Mesothelial cell of epicardium (in vitro differentiated cells): Measurements from ENCODE around the gene RASSF3. TPM values are rescaled to one million over a fixed set of nuclear protein-coding genes. Genes with fewer than 3 reads are reported as not detected.

Experiments used
- DNase-seq, 2 experiments: peaks; one replicate each; pipeline ENCODE4 v3.0.0; 2021; ENCODE audit warnings: low spot score in 2 of 2; ENCODE audit not compliant: unreplicated experiment in 2 of 2
- H3K27ac Mint-ChIP-seq: 2 replicates; pipeline ENCODE4 v1.8.0; 2021; ENCODE audit warnings: mixed read lengths
- H3K27me3 Mint-ChIP-seq: 2 replicates; pipeline ENCODE4 v1.8.0; 2021; ENCODE audit warnings: low read depth, mixed read lengths
- H3K36me3 Mint-ChIP-seq: 2 replicates; pipeline ENCODE4 v1.8.0; 2021; ENCODE audit warnings: mixed read lengths
- H3K4me1 Mint-ChIP-seq: 2 replicates; pipeline ENCODE4 v1.8.0; 2021; ENCODE audit warnings: mixed read lengths
- H3K4me3 Mint-ChIP-seq: 2 replicates; pipeline ENCODE4 v1.8.0; 2021; ENCODE audit warnings: mild to moderate bottlenecking, moderate library complexity, mixed read lengths
- H3K9me3 Mint-ChIP-seq: 2 replicates; pipeline ENCODE4 v1.8.0; 2021; ENCODE audit warnings: mixed read lengths
- total RNA-seq: library from RNA; stranded (reverse); gene quantifications from 3 replicates; pipeline ENCODE4 v1.2.1, GENCODE V29; 2021
- TF ChIP-seq, protein P1 (sequence below): fragments of 200-600 bp; sonication (generic); IDR thresholded peaks from one replicate; pipeline ENCODE4 v1.5.0; 2021; ENCODE audit warnings: antibody characterized with exemption; ENCODE audit not compliant: unreplicated experiment

RASSF3 gene
- total RNA-seq, 1 donor from 2014 or later, result 16.3 TPM

DNA sequence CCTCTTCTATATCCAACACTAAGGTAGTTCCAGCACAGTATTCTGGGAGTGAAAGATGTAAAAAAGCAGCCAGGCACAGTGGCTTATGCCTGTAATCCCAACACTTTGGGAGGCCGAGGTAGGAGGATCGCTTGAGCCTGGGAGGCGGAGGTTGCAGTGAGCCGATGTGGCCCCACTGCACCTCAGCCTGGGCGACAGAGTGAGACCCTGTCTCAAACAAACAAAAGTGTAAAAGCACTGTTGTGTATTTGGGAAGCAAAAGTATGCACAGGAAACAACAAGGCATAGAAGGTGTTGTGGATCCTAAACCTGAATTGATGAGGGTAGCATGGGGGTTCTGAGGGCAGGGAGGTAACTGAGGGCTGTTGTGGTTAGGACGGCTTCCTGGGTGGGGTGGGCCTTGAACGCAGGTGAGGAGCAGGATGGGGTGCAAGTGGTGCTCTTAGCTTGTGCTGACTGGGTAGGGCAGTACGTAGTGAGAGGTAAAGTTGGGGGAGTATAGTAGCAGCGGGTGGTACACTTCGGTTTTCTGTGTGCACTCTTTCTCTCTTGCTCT, 64.2 kb downstream of the RASSF3 start:
- TF ChIP-seq, protein P1, sequence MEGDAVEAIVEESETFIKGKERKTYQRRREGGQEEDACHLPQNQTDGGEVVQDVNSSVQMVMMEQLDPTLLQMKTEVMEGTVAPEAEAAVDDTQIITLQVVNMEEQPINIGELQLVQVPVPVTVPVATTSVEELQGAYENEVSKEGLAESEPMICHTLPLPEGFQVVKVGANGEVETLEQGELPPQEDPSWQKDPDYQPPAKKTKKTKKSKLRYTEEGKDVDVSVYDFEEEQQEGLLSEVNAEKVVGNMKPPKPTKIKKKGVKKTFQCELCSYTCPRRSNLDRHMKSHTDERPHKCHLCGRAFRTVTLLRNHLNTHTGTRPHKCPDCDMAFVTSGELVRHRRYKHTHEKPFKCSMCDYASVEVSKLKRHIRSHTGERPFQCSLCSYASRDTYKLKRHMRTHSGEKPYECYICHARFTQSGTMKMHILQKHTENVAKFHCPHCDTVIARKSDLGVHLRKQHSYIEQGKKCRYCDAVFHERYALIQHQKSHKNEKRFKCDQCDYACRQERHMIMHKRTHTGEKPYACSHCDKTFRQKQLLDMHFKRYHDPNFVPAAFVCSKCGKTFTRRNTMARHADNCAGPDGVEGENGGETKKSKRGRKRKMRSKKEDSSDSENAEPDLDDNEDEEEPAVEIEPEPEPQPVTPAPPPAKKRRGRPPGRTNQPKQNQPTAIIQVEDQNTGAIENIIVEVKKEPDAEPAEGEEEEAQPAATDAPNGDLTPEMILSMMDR, result no peak
- DNase-seq, result no peak
- H3K27ac Mint-ChIP-seq, result peak overlapping the region; percentile 85
- no peak overlapping the region for H3K4me3 Mint-ChIP-seq
- no peaks in the 10 kb centered on the region for H3K9me3 Mint-ChIP-seq
- no peaks in the 10 kb centered on the region for H3K36me3 Mint-ChIP-seq
- no peaks in the 10 kb centered on the region for H3K27me3 Mint-ChIP-seq
- peaks cover 47% of the 10 kb centered on the region for H3K4me1 Mint-ChIP-seq

DNA sequence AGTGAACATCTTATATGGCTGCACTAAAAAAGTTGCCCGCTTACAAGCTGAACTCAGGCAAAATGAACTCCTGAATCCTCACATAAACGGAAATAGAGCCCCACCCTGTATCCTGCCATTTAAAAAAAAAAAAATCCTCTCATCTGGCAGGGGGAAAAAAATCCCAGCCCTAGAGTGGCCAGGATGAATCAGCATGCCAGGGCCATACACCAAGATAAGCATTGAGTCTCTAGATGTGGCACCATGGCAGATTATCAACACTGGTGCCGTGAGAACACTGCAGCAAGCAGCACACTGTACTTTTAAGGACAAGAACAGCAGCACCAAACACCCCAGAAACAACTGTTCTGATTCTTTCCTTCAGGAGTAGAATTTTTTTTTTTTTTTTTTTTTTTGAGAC, 65.5 kb downstream of the RASSF3 start:
- DNase-seq, result no peak
- Mint-ChIP-seq H3K9me3 (no peaks in the 10 kb centered on the region), H3K4me3 (no peak overlapping the region), H3K36me3 (no peaks in the 10 kb centered on the region), H3K27ac (no peak overlapping the region), H3K27me3 (no peaks in the 10 kb centered on the region), H3K4me1 (peaks cover 33% of the 10 kb centered on the region)
- TF ChIP-seq, protein P1, result no peak

DNA sequence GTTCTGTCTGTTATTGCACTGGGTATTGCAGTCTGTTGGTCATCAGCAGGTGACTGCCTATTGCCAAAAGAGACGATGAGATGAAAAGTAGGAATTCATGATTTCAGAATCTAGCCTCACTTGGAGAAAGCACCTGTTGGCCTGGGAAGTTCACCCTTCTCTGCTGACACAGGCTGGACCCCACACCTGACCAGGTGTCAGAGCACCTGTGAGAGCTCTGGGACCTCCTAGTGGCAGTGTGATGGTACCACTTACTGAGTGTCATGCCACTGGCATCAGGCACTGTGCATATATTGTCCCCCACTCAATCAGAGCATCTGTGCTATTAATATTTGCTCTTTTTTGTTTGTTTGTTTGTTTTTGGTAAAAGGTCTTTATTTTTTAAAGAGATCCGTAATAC, 68.0 kb downstream of the RASSF3 start:
- TF ChIP-seq, protein P1, result no peak
- Mint-ChIP-seq H3K36me3 (no peaks in the 10 kb centered on the region), H3K9me3 (no peaks in the 10 kb centered on the region), H3K27ac (no peak overlapping the region), H3K4me3 (no peak overlapping the region), H3K4me1 (peaks cover 24% of the 10 kb centered on the region), H3K27me3 (no peaks in the 10 kb centered on the region)
- no peak for DNase-seq

DNA sequence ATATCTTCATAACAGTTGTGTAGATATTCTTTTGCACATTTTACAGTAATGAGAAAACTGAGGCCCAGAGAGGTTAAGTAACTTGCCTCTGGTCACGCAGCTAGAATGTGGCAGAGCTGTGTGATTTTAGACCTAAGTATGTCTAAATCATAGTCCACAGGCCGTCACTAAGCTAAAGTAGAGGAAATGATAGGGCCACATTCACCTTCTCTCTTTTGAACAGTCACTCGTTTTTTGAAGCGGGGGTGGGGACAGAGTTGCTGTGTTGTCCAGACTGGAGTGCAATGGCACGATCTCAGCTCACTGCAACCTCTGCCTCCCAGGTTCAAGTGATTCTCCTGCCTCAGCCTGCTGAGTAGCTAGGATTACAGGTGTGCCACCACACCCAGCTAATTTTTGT, 68.5 kb downstream of the RASSF3 start:
- Mint-ChIP-seq H3K4me3 (no peak overlapping the region), H3K27me3 (no peaks in the 10 kb centered on the region), H3K36me3 (no peaks in the 10 kb centered on the region), H3K27ac (no peak overlapping the region), H3K4me1 (peaks cover 24% of the 10 kb centered on the region), H3K9me3 (no peaks in the 10 kb centered on the region)
- DNase-seq, result no peak
- TF ChIP-seq, protein P1, result no peak

DNA sequence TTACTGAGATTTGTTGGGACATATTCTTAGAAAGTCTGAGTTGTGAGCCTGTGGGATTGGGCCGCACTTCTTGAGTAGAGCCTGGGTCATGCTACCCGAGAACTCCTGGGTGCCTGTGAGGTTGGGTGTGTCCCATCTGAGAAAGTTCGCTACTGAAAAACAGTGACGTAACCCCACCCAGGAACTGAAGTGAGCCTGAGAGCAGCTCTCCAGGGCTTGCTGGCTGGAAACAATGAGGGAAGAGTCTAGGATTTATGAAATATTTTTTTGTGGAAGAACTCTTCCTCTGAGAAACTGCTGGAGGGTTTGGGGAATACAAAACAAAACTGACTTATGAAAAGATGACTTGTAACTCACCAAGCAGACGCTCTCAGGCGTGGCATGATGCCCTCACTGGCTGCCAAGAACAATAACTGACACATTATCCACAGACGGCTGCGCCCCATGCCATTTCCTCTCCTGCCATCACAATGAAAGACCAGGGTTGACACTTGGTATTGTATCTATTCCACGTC, 69.2 kb downstream of the RASSF3 start:
- no peak for DNase-seq
- H3K4me3 Mint-ChIP-seq, result no peak overlapping the region
- H3K27me3 Mint-ChIP-seq, result no peaks in the 10 kb centered on the region
- TF ChIP-seq, protein P1, result no peak
- H3K9me3 Mint-ChIP-seq, result no peaks in the 10 kb centered on the region
- no peaks in the 10 kb centered on the region for H3K36me3 Mint-ChIP-seq
- peak overlapping the region; percentile 1 for H3K27ac Mint-ChIP-seq
- peaks cover 17% of the 10 kb centered on the region for H3K4me1 Mint-ChIP-seq
